WERI-Rb-1 (cell line): ENCODE measurements around the gene NEUROD6.

Experiments used
- DNase-seq: peaks from one replicate; pipeline ENCODE4 v3.0.0-alpha.2; 2020
- H3K27ac ChIP-seq: fragments of 250-450 bp; sonication (Bioruptor Pico); 2 replicates; pipeline ENCODE4 v1.5.1; 2020; ENCODE audit warnings: mild to moderate bottlenecking, moderate library complexity
- H3K27me3 ChIP-seq: fragments of 250-450 bp; sonication (Bioruptor Pico); 2 replicates; pipeline ENCODE4 v1.5.1; 2021; ENCODE audit warnings: mild to moderate bottlenecking, low read depth, moderate library complexity; ENCODE audit not compliant: insufficient read depth, severe bottlenecking
- H3K36me3 ChIP-seq: fragments of 250-450 bp; sonication (Bioruptor Pico); 2 replicates; pipeline ENCODE4 v1.5.1; 2020; ENCODE audit warnings: mild to moderate bottlenecking, moderate library complexity
- H3K4me3 ChIP-seq: 2 replicates; pipeline ENCODE4 v1.5.1; 2011; ENCODE audit warnings: low read depth, mild to moderate bottlenecking, control low read depth, low read length
- H3K9me3 ChIP-seq: fragments of 250-450 bp; sonication (Bioruptor Pico); 2 replicates; pipeline ENCODE4 v1.5.1; 2021; ENCODE audit warnings: mild to moderate bottlenecking, moderate library complexity; ENCODE audit not compliant: severe bottlenecking
- TF ChIP-seq, protein P1 (sequence below): IDR thresholded peaks from 2 replicates; pipeline ENCODE4 v1.5.1; 2011; ENCODE audit warnings: low read depth, mild to moderate bottlenecking, control low read depth, inconsistent platforms, low read length

The NEUROD6 gene

DNA sequence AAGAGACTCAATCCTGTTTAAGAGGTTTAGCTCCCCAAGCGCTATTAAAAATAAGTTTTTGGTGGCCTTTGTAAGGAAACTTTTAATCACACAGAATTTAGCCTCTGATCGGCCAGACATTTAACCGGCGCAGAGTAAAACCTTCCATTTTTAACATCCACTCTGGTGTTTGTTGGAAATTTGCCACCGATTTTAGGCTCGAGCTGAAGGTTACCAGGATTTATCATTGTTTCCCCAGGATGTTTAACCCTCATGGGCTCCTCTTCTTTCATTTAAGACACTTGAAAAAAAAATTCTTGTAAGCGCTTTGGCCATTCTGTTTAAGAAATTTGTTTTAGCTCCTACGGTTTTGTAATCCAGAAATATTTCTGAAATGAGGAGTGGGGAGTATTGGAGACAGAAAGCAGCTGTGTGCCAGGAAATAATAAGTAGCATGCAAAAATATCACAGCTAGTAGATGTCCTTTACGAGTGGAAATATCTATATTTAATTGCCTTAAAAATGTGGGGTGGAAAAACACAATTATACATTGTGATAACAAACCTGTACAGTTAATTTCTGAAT is 3.4 kb downstream of the NEUROD6 start:
- Histone ChIP-seq H3K36me3 (no peaks in the 10 kb centered on the region), H3K27me3 (peaks cover 15% of the 10 kb centered on the region), H3K4me3 (no peak overlapping the region), H3K27ac (no peak overlapping the region), H3K9me3 (no peaks in the 10 kb centered on the region)
- DNase-seq, result no peak
- TF ChIP-seq, protein P1, sequence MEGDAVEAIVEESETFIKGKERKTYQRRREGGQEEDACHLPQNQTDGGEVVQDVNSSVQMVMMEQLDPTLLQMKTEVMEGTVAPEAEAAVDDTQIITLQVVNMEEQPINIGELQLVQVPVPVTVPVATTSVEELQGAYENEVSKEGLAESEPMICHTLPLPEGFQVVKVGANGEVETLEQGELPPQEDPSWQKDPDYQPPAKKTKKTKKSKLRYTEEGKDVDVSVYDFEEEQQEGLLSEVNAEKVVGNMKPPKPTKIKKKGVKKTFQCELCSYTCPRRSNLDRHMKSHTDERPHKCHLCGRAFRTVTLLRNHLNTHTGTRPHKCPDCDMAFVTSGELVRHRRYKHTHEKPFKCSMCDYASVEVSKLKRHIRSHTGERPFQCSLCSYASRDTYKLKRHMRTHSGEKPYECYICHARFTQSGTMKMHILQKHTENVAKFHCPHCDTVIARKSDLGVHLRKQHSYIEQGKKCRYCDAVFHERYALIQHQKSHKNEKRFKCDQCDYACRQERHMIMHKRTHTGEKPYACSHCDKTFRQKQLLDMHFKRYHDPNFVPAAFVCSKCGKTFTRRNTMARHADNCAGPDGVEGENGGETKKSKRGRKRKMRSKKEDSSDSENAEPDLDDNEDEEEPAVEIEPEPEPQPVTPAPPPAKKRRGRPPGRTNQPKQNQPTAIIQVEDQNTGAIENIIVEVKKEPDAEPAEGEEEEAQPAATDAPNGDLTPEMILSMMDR, result no peak

DNA sequence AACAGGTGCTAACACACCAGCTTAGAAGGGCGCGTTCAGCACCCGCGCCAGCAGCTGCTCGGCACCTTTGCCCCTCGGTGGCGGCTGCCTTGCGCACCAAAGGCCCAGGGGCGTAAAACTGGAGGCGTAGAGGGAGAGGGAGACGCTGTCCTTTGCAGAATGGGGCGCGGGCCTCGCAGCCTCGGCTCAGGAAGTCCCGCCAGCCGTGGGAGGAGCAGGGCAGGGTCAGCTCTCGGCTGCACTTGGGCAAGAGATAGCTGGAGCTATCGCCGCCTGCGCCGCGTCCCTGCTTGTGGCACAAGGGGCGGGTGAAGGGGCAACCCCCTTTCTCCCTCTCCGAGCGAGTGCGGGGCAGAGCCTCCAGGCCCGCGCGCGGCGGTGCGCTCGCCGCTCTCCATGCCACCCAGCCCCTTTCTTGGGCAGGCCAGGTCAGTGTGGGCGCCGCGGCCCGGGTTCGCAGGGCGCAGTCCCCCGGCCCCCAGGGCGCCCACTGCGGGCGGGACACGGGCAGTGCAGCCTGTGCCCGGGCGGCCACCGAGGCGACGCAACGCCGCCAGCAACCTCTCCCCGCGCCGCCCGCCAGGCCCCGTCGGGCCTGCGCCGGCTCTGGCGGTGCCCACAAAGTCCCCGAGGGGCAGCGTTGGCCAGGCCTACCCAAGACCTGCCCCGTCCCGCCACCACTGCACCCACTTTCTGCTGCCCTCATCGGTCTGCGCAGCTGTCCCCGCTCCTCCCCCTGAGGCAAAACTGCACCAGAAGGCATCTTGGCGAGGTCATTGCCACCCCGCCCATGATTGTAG is 4.1 kb downstream of the NEUROD6 start:
- DNase-seq, result no peak
- Histone ChIP-seq H3K4me3 (no peak overlapping the region), H3K27me3 (peaks cover 11% of the 10 kb centered on the region), H3K27ac (no peak overlapping the region), H3K9me3 (no peaks in the 10 kb centered on the region), H3K36me3 (no peaks in the 10 kb centered on the region)
- TF ChIP-seq, protein P1, result no peak

DNA sequence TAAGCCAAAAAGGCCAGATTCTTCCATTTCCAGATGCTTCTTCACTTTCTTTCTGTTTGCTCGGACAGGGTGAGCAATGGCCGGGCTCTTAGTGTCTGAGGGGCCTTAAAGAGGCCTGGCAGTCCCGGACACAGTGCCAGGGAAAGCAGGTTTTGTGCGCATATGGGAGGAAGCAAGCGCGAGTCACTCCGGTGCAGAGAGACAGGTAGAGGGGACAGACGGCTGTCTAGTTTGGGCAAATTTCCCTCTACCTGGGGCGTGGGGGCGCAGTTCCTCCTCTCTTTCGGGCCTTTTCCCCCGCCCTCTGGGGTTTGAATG is 4.7 kb downstream of the NEUROD6 start:
- Histone ChIP-seq H3K27me3 (peaks cover 9% of the 10 kb centered on the region), H3K4me3 (no peak overlapping the region), H3K9me3 (no peaks in the 10 kb centered on the region), H3K27ac (no peak overlapping the region), H3K36me3 (no peaks in the 10 kb centered on the region)
- DNase-seq, result no peak
- TF ChIP-seq, protein P1, result no peak

DNA sequence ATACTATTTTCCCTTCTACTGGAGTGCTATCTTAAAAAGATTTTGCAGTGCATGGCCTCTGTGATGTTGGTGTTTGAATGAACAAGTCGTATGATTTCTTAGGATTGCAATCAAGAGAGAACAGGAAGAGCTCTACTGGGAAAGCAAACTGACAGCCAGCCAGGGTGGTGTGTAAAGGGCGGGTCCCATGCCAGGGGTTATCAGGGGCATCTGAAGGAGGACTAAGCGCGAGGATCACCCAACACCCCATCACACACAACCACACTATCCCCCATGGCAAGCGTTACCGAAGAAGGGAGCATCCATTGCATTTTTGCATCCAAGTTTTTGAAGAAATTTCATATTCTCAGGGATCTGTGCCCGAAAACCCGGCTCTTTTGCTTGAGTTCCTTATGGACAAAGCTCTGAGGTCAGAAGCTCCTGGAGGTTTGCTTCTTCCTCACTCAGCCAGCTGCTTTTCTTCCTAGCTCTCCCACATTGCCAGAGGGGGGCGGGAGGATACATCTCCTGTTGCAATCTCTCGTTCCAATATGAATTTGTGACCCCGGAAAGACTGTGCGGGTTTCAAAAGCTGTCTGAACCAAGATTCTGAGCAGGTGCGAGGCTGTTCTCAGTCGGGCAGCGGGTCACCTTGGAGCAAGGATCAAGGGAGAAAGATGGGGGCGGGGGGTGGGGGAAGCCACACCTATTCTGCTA is 5.2 kb downstream of the NEUROD6 start:
- no peaks in the 10 kb centered on the region for H3K36me3 ChIP-seq
- no peak for DNase-seq
- no peak overlapping the region for H3K27ac ChIP-seq
- TF ChIP-seq, protein P1, result no peak
- H3K4me3 ChIP-seq, result no peak overlapping the region
- H3K27me3 ChIP-seq, result peaks cover 7% of the 10 kb centered on the region
- H3K9me3 ChIP-seq, result no peaks in the 10 kb centered on the region

DNA sequence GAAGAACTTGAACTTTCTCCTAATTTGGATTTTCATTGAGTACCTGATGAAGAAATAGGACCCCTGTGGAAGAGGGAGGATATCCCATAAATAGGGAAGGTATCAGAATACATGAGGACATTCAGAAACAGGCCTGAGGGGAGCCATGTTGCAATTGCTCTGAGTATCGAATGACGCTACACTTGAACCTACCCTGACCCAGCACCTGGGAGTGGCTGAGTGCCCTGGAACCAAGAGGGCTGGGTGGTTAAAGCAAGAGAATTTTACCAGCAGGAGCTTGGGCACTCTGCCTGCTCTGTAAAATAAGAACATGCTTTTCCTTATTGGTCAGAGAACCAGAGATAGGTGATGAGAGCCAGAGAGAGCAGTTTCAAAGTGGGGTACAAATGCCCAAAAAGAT is 7.2 kb downstream of the NEUROD6 start:
- TF ChIP-seq, protein P1, result no peak
- peaks cover 5% of the 10 kb centered on the region for H3K27me3 ChIP-seq
- no peaks in the 10 kb centered on the region for H3K36me3 ChIP-seq
- H3K4me3 ChIP-seq, result no peak overlapping the region
- no peak overlapping the region for H3K27ac ChIP-seq
- no peaks in the 10 kb centered on the region for H3K9me3 ChIP-seq
- no peak for DNase-seq
